GM04503 (cell line): Measurements from ENCODE around the gene CHCHD10.
A peak's percentile ranks its signal among the peaks of the same experiment; 100 is the strongest.

Source experiments
- DNase-seq: peaks from one replicate; pipeline ENCODE4 v3.0.0-alpha.2; 2012; ENCODE audit warnings: low read depth

The CHCHD10 gene

GRCh38 chr22:23772649-23773473 lies 5.1 kb upstream of the CHCHD10 start, which contains the start of gene MMP11:
TSS of gene MMP11 (plus strand) at chr22:23772849. CDS start at chr22:23772871, 22 bp downstream.
- no peak for DNase-seq

- DNase-seq = no peak
Measured at GRCh38 chr22:23772315-23772648, 4.5 kb upstream of the CHCHD10 start.

DNA sequence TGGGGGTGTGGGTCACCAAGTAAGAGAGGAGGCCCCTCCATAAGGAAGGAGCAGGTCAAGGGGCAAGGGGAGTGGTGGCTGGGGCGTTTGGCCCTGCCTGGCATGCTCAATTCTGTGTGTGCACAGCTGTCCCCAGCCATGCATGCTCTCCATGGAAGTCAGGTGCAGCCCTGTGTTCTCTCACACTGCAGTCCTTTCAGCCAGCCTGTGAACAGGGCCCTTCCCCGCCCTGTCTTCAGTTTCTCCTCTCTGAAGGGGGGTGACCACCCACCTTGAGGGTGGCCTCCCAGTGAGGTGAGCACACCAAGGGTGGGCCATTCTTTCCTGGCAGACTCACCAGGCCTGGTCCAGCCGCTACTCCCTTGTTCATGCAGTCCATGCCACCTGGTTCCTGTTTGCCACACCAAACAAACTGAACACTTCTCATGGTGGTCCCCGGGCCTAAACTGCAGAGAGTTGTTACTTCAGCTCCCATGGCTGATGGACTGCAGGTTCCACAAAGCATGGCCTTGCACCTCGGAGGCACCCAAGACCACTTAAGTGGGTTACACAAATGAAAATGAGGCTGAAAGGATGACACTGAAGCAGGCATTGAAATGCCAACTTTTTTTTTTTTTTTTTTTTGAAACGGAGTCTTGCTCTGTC lies 1.7 kb upstream of the CHCHD10 start:
- DNase-seq = no peak

DNA sequence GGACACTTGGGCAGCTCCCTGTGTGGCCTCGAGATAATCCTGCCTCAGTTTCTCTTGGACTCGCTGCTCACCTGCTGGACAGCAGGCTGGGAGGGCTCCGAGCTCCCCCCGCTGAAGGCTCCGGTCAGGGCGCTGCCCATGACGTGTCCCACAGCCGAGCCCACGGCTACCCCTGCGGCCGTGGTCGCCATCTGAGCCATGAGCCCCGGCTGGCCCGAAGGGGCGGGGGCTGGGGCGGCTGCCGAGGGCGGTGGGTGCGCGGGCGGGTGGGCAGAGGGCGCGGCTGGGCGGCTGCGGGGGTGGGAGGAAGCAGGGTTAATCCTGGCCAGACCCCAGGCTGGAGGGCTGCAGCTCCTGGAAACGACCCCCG lies 484 bp downstream of the CHCHD10 start:
- no peak for DNase-seq

DNA sequence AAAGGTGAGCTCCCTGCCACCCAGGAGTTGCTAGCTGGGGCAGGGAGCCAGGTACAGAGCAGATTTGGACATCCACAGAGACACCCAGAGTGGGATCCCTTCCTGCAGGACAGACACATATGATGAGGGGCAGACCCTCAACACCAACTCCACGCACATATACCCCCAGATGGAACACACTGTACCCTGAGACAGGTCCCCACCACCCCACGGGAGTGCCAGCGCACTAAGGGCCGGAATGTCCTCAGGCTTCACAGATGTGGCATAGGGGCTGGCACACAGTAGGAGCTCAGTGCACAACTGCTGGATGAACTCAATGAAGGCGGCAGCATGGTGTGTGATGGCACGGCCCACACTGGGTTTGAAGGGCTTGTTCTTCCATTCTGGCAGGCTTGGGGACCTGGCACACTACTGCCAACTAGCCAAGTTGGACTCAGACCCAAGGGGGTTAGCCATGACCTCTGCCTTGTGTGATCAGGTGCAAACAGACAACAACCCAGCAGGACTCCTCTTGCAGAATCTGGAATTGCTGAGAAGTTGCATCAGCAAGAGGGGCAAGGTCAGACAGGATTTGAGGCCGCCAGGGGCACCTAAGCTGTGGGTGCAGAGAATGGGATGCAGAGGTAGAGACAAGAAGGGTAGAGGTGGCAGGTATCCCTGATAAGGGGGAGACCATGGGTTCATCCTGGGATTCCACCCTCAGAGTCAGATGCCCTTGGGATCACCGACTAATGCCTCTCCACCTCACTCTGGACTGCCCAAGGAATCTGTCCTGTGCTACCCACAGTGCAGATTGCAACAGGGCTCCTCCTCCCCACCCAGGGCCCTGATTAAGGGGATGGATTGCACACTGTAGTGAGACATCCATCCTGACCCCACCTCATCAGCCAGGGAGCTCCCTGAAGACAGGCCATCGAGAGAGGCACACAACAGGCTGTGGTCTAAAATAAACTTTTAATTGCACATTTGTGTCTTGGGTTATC lies 2.6 kb downstream of the CHCHD10 start:
- no peak for DNase-seq

DNA sequence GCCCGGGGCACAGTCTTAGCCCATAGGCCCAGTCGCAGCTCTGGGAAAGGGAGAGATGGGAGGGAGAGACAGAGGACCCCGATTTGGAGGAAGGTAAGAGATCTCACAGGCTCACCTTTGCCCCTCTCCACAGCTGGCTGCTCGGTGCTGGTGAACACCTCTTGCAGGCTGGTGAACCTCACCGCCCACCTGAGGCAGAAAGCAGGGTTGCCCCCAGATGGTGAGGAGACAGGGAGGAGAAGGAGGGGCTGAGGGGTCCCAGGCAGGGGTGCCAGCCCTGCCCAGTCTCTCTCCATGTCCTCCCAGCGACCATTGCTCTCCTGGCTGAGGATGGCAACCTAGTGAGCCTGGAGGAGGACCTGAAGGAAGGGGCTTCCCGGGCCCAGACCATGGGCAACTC lies 3.8 kb downstream of the CHCHD10 start:
- DNase-seq = no peak

GRCh38 chr22:23763579-23763945 lies 4.2 kb downstream of the CHCHD10 start:
- no peak for DNase-seq

- no peak for DNase-seq
Measured at GRCh38 chr22:23762842-23763578, 4.8 kb downstream of the CHCHD10 start, which contains the start of gene C22orf15. TSS of gene C22orf15 (plus strand) at chr22:23762990. CDS start at chr22:23763307, 317 bp downstream.

DNA sequence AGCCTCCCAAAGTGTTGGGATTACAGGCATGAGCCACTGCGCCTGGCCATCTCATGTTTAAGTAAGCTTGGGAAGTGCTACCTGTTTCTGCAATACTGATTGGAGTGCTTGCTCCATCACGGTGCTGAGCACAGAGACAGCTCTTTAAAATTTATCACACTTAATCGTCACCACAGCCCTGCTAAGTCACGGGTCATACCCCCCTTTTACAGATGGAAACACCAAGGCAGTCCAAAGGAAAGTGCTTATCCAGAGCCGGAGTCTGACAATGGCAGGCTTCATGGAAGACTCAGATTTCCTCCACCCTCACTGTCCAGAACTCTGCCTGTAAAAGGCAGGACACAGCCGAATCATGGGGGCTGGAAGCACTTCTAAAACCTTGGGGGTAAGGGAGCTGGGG lies 7.7 kb downstream of the CHCHD10 start:
- no peak for DNase-seq

DNA sequence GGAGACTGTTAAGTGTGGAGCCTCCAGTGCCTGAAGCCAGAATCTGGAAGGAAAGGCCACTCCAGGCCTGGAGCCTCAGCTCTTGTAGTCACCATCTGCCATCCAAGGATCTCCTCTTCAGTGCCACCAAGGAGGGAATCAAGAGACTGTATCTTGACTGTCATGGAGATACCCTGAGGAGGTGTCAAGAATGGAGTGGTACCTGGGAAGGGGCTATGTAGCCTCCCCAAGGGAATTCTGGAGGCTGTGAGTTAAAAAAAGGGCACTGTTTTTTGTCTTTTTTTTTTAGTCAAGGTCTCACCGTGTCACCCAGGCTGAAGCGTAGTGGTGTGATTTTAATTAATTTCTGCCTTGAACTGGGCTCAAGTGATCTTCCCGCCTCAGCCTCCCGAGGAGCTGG lies 8.2 kb downstream of the CHCHD10 start:
- DNase-seq = no peak

- DNase-seq = no peak
Measured at GRCh38 chr22:23756891-23757290, 10.9 kb downstream of the CHCHD10 start.

- no peak for DNase-seq
Measured at GRCh38 chr22:23755711-23756110, 12.1 kb downstream of the CHCHD10 start.

DNA sequence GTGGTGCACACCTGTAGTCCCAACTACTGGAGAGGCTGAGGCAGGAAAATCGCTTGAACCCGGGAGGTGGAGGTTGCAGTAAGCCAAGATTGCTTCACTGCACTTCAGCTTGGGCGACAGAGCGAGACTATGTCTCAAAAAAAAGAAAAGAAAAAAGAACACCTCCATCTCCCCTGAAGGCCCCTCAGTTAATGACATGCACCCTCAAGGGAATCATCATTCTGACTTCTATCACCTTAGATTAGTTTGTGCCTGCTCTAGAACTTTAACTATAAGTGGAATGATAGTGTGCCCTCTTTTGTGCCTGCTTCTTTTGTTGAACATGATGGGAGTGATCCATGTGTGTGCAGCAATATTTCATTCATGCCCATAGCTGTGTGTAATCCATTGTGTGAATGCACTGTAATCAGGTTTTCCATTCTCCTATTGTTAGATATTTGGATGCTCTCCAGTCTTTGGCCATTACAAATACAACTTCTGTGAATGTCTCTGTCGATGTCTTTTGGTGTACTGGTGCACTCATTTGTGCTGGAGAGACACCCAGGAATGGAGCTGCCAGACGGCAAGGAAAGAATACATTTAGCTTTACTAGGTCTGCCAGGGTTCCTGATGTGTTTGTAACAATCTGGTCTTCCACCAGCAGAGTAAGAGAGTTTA lies 12.7 kb downstream of the CHCHD10 start:
- no peak for DNase-seq

- DNase-seq = no peak
Measured at GRCh38 chr22:23754220-23754919, 13.4 kb downstream of the CHCHD10 start, which contains the start of gene VPREB3. TSS of gene VPREB3 (minus strand) at chr22:23754425. CDS start at chr22:23754363, 62 bp downstream.

- no peak for DNase-seq
Measured at GRCh38 chr22:23753385-23753784, 14.4 kb downstream of the CHCHD10 start.

DNA sequence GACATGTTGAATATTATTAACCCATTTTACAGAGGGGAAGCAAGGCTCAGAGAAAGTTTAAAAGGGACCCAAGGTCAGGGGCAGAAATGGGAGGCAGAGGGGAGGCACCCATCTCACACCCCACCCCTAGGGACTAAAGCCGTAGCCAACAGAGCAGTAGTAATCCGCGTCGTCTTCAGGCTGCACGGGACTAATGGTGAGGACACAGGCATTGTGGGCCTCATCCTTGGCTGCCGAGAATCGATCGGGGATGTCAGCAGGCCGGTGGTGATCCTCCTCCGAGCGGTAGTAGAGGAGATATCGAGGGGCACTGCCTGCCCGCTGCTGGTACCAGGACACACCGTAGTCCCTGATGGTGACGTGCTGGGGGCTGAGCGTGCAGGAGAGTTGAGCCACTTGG lies 15.0 kb downstream of the CHCHD10 start:
- DNase-seq = no peak

GRCh38 chr22:23752090-23752691 lies 15.6 kb downstream of the CHCHD10 start:
- no peak for DNase-seq

DNA sequence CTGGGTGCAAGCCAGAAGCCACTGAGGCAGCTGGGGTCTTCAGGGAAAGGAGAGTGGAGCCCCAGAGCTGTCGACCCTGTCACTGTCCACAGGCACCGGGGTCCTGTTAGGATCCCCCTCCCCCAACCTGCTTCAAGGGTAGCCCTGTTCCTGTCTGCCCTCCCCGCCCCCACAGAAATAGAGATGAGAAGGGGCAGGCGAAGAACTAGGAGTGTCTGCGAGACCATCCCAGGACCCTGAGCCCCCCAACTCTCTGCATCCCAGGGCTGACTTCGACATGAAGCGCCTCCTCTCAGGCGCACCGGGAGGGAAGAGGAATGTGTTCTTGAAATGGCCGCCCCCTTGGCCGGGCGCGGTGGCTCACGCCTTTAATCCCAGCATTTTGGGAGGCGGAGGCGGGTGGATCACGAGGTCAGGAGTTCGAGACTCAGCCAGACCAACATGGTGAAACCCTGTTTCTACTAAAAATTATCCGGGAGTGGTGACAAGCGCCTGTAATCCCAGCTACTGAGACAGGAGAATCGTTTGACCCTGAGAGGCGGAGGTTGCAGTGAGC lies 16.3 kb downstream of the CHCHD10 start:
- DNase-seq = no peak

- DNase-seq = peak; percentile 12
Measured at GRCh38 chr22:23750714-23751440, 16.9 kb downstream of the CHCHD10 start, which contains the start of gene ZNF70. TSS of gene ZNF70 (minus strand) at chr22:23751112. CDS start at chr22:23745140, 5,972 bp downstream.
